ENCODE measurements around the gene DOCK10. TPM values are rescaled to one million over a fixed set of nuclear protein-coding genes. Genes with fewer than 3 reads are reported as not detected.

Gene DOCK10
- total RNA-seq, 1 donor from 2014 or later: 1.1 TPM

DNA sequence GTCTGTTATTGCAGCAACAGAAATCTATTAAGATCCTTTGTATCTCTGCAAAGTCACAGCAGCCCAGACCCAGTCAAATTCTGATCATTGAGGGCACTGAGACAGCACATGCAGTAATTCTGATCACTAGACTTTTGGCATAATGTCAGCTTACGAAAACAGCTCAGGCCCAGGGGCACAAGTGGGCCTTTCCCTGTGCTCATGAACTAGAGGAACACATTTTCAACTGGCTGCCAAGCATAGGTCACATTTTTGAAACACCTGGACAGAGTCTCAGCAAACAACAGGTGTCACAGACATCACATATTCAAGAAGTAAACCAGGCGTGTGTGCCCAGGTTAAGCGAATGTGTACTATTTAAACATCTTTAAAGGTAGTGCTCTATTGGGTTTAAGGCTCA lies 13.7 kb downstream of the DOCK10 start:
- Histone ChIP-seq H3K36me3 (ENCODE audit: control insufficient read depth, insufficient read depth, low read length) (no peaks in the 10 kb centered on the region), H3K4me3 (ENCODE audit: low read depth, low read length) (no peak overlapping the region), H3K27me3 (ENCODE audit: control insufficient read depth, insufficient read depth, low read length) (no peaks in the 10 kb centered on the region)
- DNase-seq (ENCODE audit: low read depth): no peak
- FAIRE-seq: no peak
- TF ChIP-seq, protein P1, sequence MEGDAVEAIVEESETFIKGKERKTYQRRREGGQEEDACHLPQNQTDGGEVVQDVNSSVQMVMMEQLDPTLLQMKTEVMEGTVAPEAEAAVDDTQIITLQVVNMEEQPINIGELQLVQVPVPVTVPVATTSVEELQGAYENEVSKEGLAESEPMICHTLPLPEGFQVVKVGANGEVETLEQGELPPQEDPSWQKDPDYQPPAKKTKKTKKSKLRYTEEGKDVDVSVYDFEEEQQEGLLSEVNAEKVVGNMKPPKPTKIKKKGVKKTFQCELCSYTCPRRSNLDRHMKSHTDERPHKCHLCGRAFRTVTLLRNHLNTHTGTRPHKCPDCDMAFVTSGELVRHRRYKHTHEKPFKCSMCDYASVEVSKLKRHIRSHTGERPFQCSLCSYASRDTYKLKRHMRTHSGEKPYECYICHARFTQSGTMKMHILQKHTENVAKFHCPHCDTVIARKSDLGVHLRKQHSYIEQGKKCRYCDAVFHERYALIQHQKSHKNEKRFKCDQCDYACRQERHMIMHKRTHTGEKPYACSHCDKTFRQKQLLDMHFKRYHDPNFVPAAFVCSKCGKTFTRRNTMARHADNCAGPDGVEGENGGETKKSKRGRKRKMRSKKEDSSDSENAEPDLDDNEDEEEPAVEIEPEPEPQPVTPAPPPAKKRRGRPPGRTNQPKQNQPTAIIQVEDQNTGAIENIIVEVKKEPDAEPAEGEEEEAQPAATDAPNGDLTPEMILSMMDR (IDR thresholded peaks at IDR 0.05; ENCODE audit: insufficient read depth, low read length, severe bottlenecking): no peak

DNA sequence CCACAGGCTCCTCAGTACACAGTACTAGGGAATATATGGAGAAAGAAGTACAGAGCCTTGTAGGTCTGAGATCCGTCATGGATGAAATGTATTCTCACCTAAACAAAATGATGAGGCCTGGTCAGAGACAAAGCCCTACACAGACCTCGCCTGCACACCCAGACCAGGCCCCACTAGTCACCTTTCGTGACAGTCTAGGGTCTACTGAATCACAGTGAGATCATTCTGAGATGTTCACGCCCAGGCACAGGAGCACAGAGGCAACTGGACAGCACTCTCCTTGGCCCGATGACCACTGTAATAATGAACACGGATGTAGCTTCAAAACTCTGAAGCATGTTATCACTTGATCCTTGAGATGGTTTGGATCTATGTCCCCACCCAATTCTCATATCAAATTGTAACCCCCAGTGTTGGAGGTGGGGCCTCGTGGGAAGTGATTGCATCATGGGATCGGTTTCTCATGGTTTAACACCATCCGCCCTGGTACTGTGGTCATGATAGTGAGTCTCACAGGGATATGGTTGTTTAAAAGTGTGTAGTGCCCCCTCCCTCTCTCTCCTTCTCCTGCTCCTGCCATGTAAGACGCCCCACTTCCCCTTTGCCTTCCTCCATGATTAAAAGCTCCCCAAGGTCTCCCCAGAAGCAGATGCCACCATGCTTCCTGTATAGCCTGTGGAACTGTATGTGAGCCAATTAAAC lies 15.1 kb downstream of the DOCK10 start:
- no peak overlapping the region for H3K4me3 ChIP-seq (ENCODE audit: low read depth, low read length)
- FAIRE-seq (no peak), DNase-seq (ENCODE audit: low read depth) (no peak)
- TF ChIP-seq, protein P1 (IDR thresholded peaks at IDR 0.05; ENCODE audit: insufficient read depth, low read length, severe bottlenecking): no peak
- H3K36me3 ChIP-seq (ENCODE audit: control insufficient read depth, insufficient read depth, low read length): no peaks in the 10 kb centered on the region
- H3K27me3 ChIP-seq (ENCODE audit: control insufficient read depth, insufficient read depth, low read length): no peaks in the 10 kb centered on the region

DNA sequence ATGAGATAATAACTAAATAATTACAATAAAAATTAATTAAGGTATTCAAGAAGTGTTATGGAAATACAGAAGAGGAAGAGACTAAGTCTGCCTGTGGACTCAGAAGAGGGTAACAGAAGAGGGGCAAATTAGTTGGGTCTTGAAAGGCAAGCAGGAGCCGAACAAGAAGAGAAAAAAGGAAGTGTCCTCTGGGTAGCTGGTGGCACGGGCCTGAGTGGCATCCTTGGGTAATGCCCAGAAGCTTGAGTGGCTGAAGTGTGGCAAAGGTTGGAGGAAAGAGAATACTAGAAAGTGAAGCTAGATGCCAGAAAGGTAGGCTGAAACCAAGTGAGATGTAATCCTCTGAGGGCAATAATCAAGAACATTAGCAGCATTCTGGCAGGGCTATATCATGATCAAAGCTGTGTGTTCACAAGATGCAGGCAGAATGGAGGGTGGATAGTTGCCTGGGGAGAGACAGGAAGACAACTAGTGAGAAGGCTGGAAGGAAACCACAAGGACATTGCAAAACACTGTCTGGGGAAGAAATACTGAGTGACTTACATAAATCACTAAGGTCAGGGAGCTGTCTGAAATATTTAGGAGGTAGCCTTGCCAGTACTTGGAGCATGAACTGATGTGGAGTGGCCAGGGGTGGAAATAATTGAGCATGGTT lies 16.2 kb downstream of the DOCK10 start:
- no peak overlapping the region for H3K4me3 ChIP-seq (ENCODE audit: low read depth, low read length)
- no peak for FAIRE-seq
- no peaks in the 10 kb centered on the region for H3K27me3 ChIP-seq (ENCODE audit: control insufficient read depth, insufficient read depth, low read length)
- TF ChIP-seq, protein P1 (IDR thresholded peaks at IDR 0.05; ENCODE audit: insufficient read depth, low read length, severe bottlenecking): no peak
- peak; percentile 59 for DNase-seq (ENCODE audit: low read depth)
- H3K36me3 ChIP-seq (ENCODE audit: control insufficient read depth, insufficient read depth, low read length): no peaks in the 10 kb centered on the region

DNA sequence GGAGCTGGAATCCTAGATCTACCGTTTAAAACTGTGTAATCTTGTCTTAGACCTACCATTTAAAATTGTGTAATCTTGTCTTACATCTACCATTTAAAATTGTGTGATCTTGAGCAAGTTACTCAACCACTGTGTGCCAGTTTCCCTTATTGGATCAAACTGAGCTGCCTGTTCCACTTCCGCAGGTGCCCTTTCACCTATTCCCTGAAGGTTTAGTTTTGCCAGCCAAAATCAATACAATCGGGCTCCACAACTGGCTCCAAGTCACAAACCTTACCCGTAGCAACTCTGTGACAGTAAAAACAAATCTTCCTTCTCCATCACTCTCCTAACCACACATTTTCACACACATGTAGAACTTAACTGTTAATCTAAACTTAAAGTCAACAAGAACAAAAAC lies 20.1 kb downstream of the DOCK10 start:
- H3K27me3 ChIP-seq (ENCODE audit: control insufficient read depth, insufficient read depth, low read length): no peaks in the 10 kb centered on the region
- H3K4me3 ChIP-seq (ENCODE audit: low read depth, low read length): no peak overlapping the region
- DNase-seq (ENCODE audit: low read depth): no peak
- no peaks in the 10 kb centered on the region for H3K36me3 ChIP-seq (ENCODE audit: control insufficient read depth, insufficient read depth, low read length)
- TF ChIP-seq, protein P1 (IDR thresholded peaks at IDR 0.05; ENCODE audit: insufficient read depth, low read length, severe bottlenecking): no peak
- no peak for FAIRE-seq

DNA sequence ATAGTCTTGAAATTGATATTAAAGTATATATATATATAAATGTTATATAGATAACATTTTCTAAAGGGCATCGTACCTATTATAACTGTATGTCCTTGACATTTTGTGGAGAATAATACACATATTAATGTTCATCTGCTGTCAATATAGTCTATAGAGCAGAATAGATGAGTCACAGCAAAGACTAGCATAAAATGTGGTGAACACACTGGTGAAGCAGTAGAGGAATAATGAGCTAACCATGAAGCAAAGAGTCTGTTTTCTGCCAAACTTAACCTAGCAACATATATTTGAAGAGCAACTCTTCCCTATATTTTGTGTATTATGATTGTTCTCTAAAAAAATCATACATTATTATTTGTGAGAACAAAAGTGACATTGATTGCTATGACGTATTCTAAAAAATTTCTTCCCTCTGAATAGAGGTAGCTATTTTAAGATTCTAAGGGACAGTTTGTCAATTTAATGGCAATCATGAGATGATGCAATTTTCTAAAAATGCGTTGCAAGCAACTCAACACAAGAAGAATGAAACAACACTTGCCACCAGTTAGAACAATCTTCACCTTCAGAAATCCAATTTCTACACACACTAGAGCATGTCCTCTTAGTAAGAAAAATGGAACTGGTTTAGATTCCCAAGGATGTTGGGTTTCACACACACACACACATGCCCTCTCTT lies 22.0 kb downstream of the DOCK10 start:
- TF ChIP-seq, protein P1 (IDR thresholded peaks at IDR 0.05; ENCODE audit: insufficient read depth, low read length, severe bottlenecking): no peak
- no peak for DNase-seq (ENCODE audit: low read depth)
- H3K4me3 ChIP-seq (ENCODE audit: low read depth, low read length): no peak overlapping the region
- no peaks in the 10 kb centered on the region for H3K27me3 ChIP-seq (ENCODE audit: control insufficient read depth, insufficient read depth, low read length)
- H3K36me3 ChIP-seq (ENCODE audit: control insufficient read depth, insufficient read depth, low read length): no peaks in the 10 kb centered on the region
- FAIRE-seq: no peak

All from bronchial epithelial cell (primary cell).